ENCODE data around the gene LYPD8.

Gene LYPD8

GRCh38 chr1:248696774-248697173 is 58.8 kb downstream of the LYPD8 start:
- no peak for ATAC-seq

GRCh38 chr1:248696261-248696660 is 59.3 kb downstream of the LYPD8 start:
- no peak for ATAC-seq

- no peak for ATAC-seq
Observed at GRCh38 chr1:248695451-248696132, 60.0 kb downstream of the LYPD8 start.

GRCh38 chr1:248691567-248692155 is 63.9 kb downstream of the LYPD8 start:
- ATAC-seq: no peak

Data from activated CD4-positive, CD25-positive, alpha-beta regulatory T cell treated with anti-CD3 and anti-CD28 coated beads, Interleukin-2, amount 50 U/mL, for 24 hours (primary cell).